Endothelial cell of umbilical vein (primary cell): Measurements from ENCODE around the gene CELSR1. TPM values are rescaled to one million over a fixed set of nuclear protein-coding genes. Genes with fewer than 3 reads are reported as not detected.

Experiments
- BruUV-seq: library from RNA; stranded (reverse); fragments of 400-500 nt; replicated peaks from 2 replicates; lab custom pipeline; 2021; lab: Mats Ljungman, UMichigan
- CTCF ChIA-PET: fragments of 300-600, 350-600 bp; sonication (Branson Sonifier 250); formaldehyde crosslinking; loops from one replicate; lab custom pipeline; 2021; ENCODE audit warnings: antibody characterized with exemption, inconsistent platforms; lab: Charles Lee
- POLR2A ChIA-PET: fragments of 300-600, 350-600 bp; sonication (Branson Sonifier 250); formaldehyde crosslinking; loops from one replicate; lab custom pipeline; 2021; ENCODE audit warnings: antibody characterized with exemption, inconsistent platforms; lab: Charles Lee
- DNase-seq: peaks from one replicate; pipeline ENCODE4 v3.0.0-alpha.2; 2011; ENCODE audit warnings: low read depth, low spot score
- FAIRE-seq: peaks from 2 replicates; lab custom pipeline; 2011; peaks lifted over from hg19 to GRCh38; lab: Jason Lieb, UNC
- H2AFZ ChIP-seq: 2 replicates; pipeline ENCODE4 v1.6.0; 2012; ENCODE audit warnings: low read depth, low read length, control low read depth, inconsistent platforms
- H3K27ac ChIP-seq: 2 replicates; pipeline ENCODE4 v1.5.1; 2011; ENCODE audit warnings: low read depth, mild to moderate bottlenecking, control low read depth, low read length, moderate library complexity; ENCODE audit not compliant: insufficient read depth
- H3K27me3 ChIP-seq, 2 experiments: 2 replicates each; pipeline versions ENCODE4 v1.6.0 to v1.6.1; 2011; ENCODE audit warnings: low read length in 2 of 2, mixed read lengths in 1 of 2; ENCODE audit not compliant: control insufficient read depth in 2 of 2, insufficient read depth in 2 of 2
- H3K36me3 ChIP-seq, 2 experiments: 2 replicates in 1 of 2; 3 replicates in 1 of 2; pipeline ENCODE4 v1.5.1; 2011; ENCODE audit warnings: low read length in 2 of 2, mild to moderate bottlenecking in 1 of 2, moderate library complexity in 1 of 2; ENCODE audit not compliant: control insufficient read depth in 2 of 2, insufficient read depth in 2 of 2; ENCODE audit errors: extremely low read depth in 1 of 2
- H3K4me1 ChIP-seq: 3 replicates; pipeline ENCODE4 v1.5.1; 2011; ENCODE audit warnings: mild to moderate bottlenecking, low read length; ENCODE audit not compliant: control insufficient read depth, insufficient read depth; ENCODE audit errors: extremely low read depth
- H3K4me2 ChIP-seq: 2 replicates; pipeline ENCODE4 v1.6.1; 2011; ENCODE audit warnings: low read length, control low read depth, mixed read lengths; ENCODE audit not compliant: insufficient read depth
- H3K4me3 ChIP-seq, 3 experiments: fragments of 200-600 bp in 1 of 3; sonication (generic), shearing (Covaris generic) in 1 of 3; replicated peaks in 1 of 3; 2 replicates each; pipeline ENCODE4 v1.5.1; 2011 to 2016; ENCODE audit warnings: control low read depth in 3 of 3, low read length in 3 of 3, mild to moderate bottlenecking in 2 of 3, inconsistent platforms in 1 of 3, low read depth in 1 of 3, moderate library complexity in 1 of 3; ENCODE audit not compliant: insufficient read depth in 1 of 3
- H3K79me2 ChIP-seq: 2 replicates; pipeline ENCODE4 v1.6.0; 2012; ENCODE audit warnings: low read length, inconsistent platforms; ENCODE audit not compliant: control insufficient read depth, insufficient read depth
- H3K9ac ChIP-seq: replicated peaks from 2 replicates; pipeline ENCODE3; 2011; ENCODE audit warnings: low read length, control low read depth; ENCODE audit not compliant: insufficient read depth; ENCODE audit errors: extremely low read depth
- H3K9me1 ChIP-seq: replicated peaks from 3 replicates; pipeline ENCODE4 v1.6.0; 2011; ENCODE audit warnings: mild to moderate bottlenecking, low read length; ENCODE audit not compliant: control insufficient read depth, insufficient read depth; ENCODE audit errors: extremely low read depth
- H3K9me3 ChIP-seq: replicated peaks from 2 replicates; pipeline ENCODE4 v1.5.1; 2012; ENCODE audit warnings: low read length, inconsistent platforms; ENCODE audit not compliant: control insufficient read depth, insufficient read depth
- H4K20me1 ChIP-seq: replicated peaks from 2 replicates; pipeline ENCODE3; 2011; ENCODE audit warnings: mild to moderate bottlenecking, low read length; ENCODE audit not compliant: control insufficient read depth, insufficient read depth; ENCODE audit errors: extremely low read depth
- EZH2 ChIP-seq: IDR thresholded peaks from 2 replicates; pipeline ENCODE4 v1.6.1; 2012; ENCODE audit warnings: borderline replicate concordance, low read depth, mild to moderate bottlenecking, moderate library complexity, low read length, inconsistent platforms; ENCODE audit not compliant: severe bottlenecking
- FOS ChIP-seq: IDR thresholded peaks from 2 replicates; pipeline ENCODE4 v1.6.1; 2011; ENCODE audit warnings: mild to moderate bottlenecking, low read length, moderate library complexity, borderline replicate concordance; ENCODE audit not compliant: insufficient read depth
- GATA2 ChIP-seq: IDR thresholded peaks from 2 replicates; pipeline ENCODE4 v1.7.0; 2011; ENCODE audit warnings: low read depth, mild to moderate bottlenecking, moderate library complexity, mixed read lengths, low read length; ENCODE audit not compliant: insufficient read length, insufficient read depth
- JUN ChIP-seq: IDR thresholded peaks from 2 replicates; pipeline ENCODE4 v1.6.1; 2011; ENCODE audit warnings: borderline replicate concordance, low read depth; ENCODE audit not compliant: insufficient read length, insufficient read depth
- MYC ChIP-seq: IDR thresholded peaks from one replicate; pipeline ENCODE4 v1.6.1; 2011; ENCODE audit warnings: mild to moderate bottlenecking, low read depth, low read length
- POLR2A ChIP-seq: IDR thresholded peaks from 2 replicates; pipeline ENCODE4 v1.6.1; 2012; ENCODE audit warnings: low read depth, mild to moderate bottlenecking, control low read depth, low read length
- POLR2AphosphoS5 ChIP-seq: IDR thresholded peaks from 2 replicates; pipeline ENCODE4 v1.6.1; 2012; ENCODE audit warnings: low read depth, mild to moderate bottlenecking, control low read depth, low read length, moderate library complexity; ENCODE audit not compliant: insufficient read depth
- dilution Hi-C: fragments of 300-500 bp; cut with MboI; formaldehyde crosslinking; loops from one replicate; pipeline ENCODE4 v1.15.0; 2019; ENCODE audit warnings: low sequenced_read_pairs; ENCODE audit not compliant: extremely low pct_ligation_motif_present
- intact Hi-C: fragments of 100-400 bp; cut with micrococcal nuclease; formaldehyde crosslinking; loops from one replicate; pipeline ENCODE4 v1.10.0; 2022
- polyA plus RNA-seq, 4 experiments: library from polyadenylated mRNA; depleted of rRNA in 3 of 4; stranded (reverse) in 3 of 4; unstranded in 1 of 4; fragments of >200 nt; gene quantifications; 2 replicates each; pipeline versions ENCODE4 v1.2.1 to v1.2.3, GENCODE V29; 2011 to 2012; ENCODE audit warnings: missing spikeins in 1 of 4
- total RNA-seq: library from RNA; stranded (reverse); gene quantifications from 2 replicates; pipeline ENCODE4 v1.2.3, GENCODE V29; 2021
- TF ChIP-seq, protein P1 (sequence below), 2 donors: IDR thresholded peaks; 1 replicate in 1 of 2; 2 replicates in 1 of 2; pipeline ENCODE4 v1.5.1; 2011; ENCODE audit warnings: low read length in 2 of 2, mild to moderate bottlenecking in 2 of 2, moderate library complexity in 2 of 2, control low read depth in 1 of 2, inconsistent platforms in 1 of 2, low read depth in 1 of 2; ENCODE audit not compliant: insufficient read depth in 1 of 2; ENCODE audit errors: extremely low read depth in 1 of 2
- TF ChIP-seq, protein P2 (sequence below): IDR thresholded peaks from 2 replicates; pipeline ENCODE4 v1.6.1; 2011; ENCODE audit not compliant: insufficient read depth, insufficient read length

The CELSR1 gene
- total and polyA plus RNA-seq, 2 donors (not counting 3 experiments of a cell fraction or from before 2014, with no cell fraction given) = 3.7 to 5.4 TPM

DNA sequence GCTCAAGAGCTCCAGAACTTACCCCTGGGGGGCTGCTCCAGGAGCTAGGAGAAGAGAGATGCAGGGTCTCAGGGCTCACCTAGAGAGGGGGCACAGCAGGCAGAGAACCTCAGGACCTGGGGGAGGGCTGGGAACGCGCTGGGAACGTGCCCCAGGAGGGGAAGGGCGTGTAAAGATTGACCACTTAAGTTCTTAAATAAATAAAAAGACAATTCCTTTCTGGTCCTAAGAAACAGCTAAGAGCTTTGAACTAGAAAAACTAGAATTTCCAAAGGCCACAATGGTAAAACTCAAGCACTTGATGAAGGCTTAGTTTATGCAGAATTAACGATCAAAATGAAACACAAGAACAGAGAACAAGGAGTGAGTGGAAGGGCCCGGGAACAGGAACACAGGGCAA lies 89.1 kb downstream of the CELSR1 start:
- ChIA-PET POLR2A (no interaction called here), CTCF (no interaction called here)
- no peak for FAIRE-seq

More for the DNA sequence above, 89.1 kb downstream of the CELSR1 start:
- H3K9me3 ChIP-seq = no peaks in the 10 kb centered on the region
- no peak overlapping the region for H3K27ac ChIP-seq
- H3K36me3 ChIP-seq = no peaks in the 10 kb centered on the region
- H3K9ac ChIP-seq = no peak overlapping the region
- H3K79me2 ChIP-seq = no peaks in the 10 kb centered on the region
- no TSS peak for BruUV-seq
- no peak overlapping the region for H3K4me2 ChIP-seq
- H3K4me3 ChIP-seq = no peak overlapping the region
- TF ChIP-seq JUN (no peak), FOS (no peak), MYC (no peak), GATA2 (no peak), EZH2 (no peak), POLR2AphosphoS5 (no peak), POLR2A (no peak)
- TF ChIP-seq, protein P1, sequence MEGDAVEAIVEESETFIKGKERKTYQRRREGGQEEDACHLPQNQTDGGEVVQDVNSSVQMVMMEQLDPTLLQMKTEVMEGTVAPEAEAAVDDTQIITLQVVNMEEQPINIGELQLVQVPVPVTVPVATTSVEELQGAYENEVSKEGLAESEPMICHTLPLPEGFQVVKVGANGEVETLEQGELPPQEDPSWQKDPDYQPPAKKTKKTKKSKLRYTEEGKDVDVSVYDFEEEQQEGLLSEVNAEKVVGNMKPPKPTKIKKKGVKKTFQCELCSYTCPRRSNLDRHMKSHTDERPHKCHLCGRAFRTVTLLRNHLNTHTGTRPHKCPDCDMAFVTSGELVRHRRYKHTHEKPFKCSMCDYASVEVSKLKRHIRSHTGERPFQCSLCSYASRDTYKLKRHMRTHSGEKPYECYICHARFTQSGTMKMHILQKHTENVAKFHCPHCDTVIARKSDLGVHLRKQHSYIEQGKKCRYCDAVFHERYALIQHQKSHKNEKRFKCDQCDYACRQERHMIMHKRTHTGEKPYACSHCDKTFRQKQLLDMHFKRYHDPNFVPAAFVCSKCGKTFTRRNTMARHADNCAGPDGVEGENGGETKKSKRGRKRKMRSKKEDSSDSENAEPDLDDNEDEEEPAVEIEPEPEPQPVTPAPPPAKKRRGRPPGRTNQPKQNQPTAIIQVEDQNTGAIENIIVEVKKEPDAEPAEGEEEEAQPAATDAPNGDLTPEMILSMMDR (IDR thresholded peaks at IDR 0.05; ENCODE audit: extremely low read depth in 1 of 2, insufficient read depth in 1 of 2, low read depth in 1 of 2, low read length in 2 of 2) = no peak
- TF ChIP-seq, protein P2, sequence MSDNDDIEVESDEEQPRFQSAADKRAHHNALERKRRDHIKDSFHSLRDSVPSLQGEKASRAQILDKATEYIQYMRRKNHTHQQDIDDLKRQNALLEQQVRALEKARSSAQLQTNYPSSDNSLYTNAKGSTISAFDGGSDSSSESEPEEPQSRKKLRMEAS = no peak
- intact Hi-C loops = no loop called here
- H4K20me1 ChIP-seq = no peaks in the 10 kb centered on the region
- DNase-seq = no peak
- H2AFZ ChIP-seq = no peak overlapping the region
- dilution Hi-C loops = no loop called here
- no peaks in the 10 kb centered on the region for H3K4me1 ChIP-seq
- H3K27me3 ChIP-seq = no peaks in the 10 kb centered on the region
- H3K9me1 ChIP-seq = no peaks in the 10 kb centered on the region
